Measurements from ENCODE around the gene MEPCE. TPM values are rescaled to one million over a fixed set of nuclear protein-coding genes. Genes with fewer than 3 reads are reported as not detected.
"Not testable (repeated sequence)": the region's sequence is repeated elsewhere in the genome, so short reads cannot be mapped to it uniquely, and the experiment has no call there.

MEPCE gene
- total and polyA plus RNA-seq, 4 donors: 6.7 to 21.8 (median 16.5) TPM

DNA sequence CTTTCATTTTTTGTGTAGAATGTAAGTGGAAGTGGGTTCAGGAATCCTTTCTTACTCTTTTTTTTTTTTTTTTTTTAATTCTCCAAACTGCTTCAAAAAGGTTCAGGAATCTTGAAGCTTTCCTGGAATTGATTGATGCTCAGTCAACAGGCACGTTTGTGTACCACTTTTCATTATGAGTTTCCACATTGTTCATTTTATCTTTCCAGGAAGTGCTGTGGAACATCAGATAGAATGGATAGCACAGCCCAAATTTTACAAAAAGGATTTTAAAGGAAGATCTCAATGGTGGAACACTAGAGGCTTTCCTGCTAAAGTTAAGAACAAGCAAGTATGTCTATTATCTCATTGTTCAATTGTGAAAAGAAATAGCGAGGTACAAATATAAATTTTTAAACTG is 8.5 kb downstream of the MEPCE start:
- Histone ChIP-seq H3K9me3 (ENCODE audit: control insufficient read depth in 4 of 4, low read length in 3 of 4) (no peaks in the 10 kb centered on the region), H3K36me3 (ENCODE audit: control insufficient read depth in 4 of 4, insufficient read depth in 3 of 4, low read depth in 1 of 4, low read length in 3 of 4) (peaks cover 2 to 11% (median 4%) of the 10 kb centered on the region in 4 donors), H3K27ac (ENCODE audit: low read depth in 1 of 2, low read length in 2 of 2) (no peak overlapping the region), H3K4me3 (ENCODE audit: low read depth in 1 of 3, low read length in 3 of 3) (no peak overlapping the region), H3K4me1 (ENCODE audit: control insufficient read depth in 4 of 4, insufficient read depth in 4 of 4, low read length in 3 of 4) (peaks cover 0 to 16% (median 10%) of the 10 kb centered on the region in 4 donors), H3K9ac (ENCODE audit: low read depth in 1 of 2, low read length in 2 of 2) (no peak overlapping the region), H3K27me3 (ENCODE audit: control insufficient read depth in 4 of 4, insufficient read depth in 4 of 4, low read length in 3 of 4) (no peaks in the 10 kb centered on the region)
- no peak for DNase-seq (ENCODE audit: low spot score)
- TF ChIP-seq NR2F2 (IDR thresholded peaks at IDR 0.05) (no peak), GABPA (IDR thresholded peaks at IDR 0.05 in 1 of 2, conservative IDR thresholded peaks at IDR 0.05 in 1 of 2) (no peak), FOXA1 (IDR thresholded peaks at IDR 0.05) (no peak), HNF4G (IDR thresholded peaks at IDR 0.05) (no peak), RAD21 (IDR thresholded peaks at IDR 0.05) (no peak), YY1 (IDR thresholded peaks at IDR 0.05) (no peak), FOXA2 (IDR thresholded peaks at IDR 0.05) (no peak), RXRA (IDR thresholded peaks at IDR 0.05) (no peak), EGR1 (IDR thresholded peaks at IDR 0.05; ENCODE audit: low read depth in 2 of 2) (no peak)
- TF ChIP-seq, protein P1, sequence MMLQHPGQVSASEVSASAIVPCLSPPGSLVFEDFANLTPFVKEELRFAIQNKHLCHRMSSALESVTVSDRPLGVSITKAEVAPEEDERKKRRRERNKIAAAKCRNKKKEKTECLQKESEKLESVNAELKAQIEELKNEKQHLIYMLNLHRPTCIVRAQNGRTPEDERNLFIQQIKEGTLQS (IDR thresholded peaks at IDR 0.05): no peak
- TF ChIP-seq, protein P2, sequence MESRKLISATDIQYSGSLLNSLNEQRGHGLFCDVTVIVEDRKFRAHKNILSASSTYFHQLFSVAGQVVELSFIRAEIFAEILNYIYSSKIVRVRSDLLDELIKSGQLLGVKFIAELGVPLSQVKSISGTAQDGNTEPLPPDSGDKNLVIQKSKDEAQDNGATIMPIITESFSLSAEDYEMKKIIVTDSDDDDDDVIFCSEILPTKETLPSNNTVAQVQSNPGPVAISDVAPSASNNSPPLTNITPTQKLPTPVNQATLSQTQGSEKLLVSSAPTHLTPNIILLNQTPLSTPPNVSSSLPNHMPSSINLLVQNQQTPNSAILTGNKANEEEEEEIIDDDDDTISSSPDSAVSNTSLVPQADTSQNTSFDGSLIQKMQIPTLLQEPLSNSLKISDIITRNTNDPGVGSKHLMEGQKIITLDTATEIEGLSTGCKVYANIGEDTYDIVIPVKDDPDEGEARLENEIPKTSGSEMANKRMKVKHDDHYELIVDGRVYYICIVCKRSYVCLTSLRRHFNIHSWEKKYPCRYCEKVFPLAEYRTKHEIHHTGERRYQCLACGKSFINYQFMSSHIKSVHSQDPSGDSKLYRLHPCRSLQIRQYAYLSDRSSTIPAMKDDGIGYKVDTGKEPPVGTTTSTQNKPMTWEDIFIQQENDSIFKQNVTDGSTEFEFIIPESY (IDR thresholded peaks at IDR 0.05): no peak
- TF ChIP-seq, protein P3, sequence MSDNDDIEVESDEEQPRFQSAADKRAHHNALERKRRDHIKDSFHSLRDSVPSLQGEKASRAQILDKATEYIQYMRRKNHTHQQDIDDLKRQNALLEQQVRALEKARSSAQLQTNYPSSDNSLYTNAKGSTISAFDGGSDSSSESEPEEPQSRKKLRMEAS (IDR thresholded peaks at IDR 0.05): no peak
- WGBS: 52% methylated on average over 2 of the region's 2 CpGs

DNA sequence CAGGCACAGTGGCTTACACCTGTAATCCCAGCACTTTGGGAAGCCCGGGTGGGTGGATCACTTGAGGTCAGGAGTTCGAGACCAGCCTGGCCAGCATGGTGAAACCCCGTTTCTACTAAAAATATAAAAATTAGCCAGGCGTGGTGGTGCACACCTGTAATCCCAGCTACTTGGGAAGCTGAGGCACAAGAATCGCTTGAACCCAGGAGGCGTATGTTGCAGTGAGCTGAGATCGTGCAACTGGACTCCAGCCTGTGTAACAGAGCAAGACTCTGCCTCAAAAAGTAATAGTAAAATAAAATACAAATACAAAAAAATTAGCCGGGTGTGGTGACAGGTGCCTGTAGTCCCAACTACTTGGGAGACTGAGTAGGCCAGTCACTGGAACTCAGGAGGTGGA is 9.1 kb downstream of the MEPCE start:
- H3K9me3 ChIP-seq (ENCODE audit: control insufficient read depth in 4 of 4, low read length in 3 of 4); H3K27me3 ChIP-seq (ENCODE audit: control insufficient read depth in 4 of 4, insufficient read depth in 4 of 4, low read length in 3 of 4); DNase-seq (ENCODE audit: low spot score); H3K9ac ChIP-seq (ENCODE audit: low read depth in 1 of 2, low read length in 2 of 2); H3K27ac ChIP-seq (ENCODE audit: low read depth in 1 of 2, low read length in 2 of 2); H3K36me3 ChIP-seq (ENCODE audit: control insufficient read depth in 4 of 4, insufficient read depth in 3 of 4, low read depth in 1 of 4, low read length in 3 of 4); H3K4me3 ChIP-seq (ENCODE audit: low read depth in 1 of 3, low read length in 3 of 3): not testable (repeated sequence)
- 95% methylated on average over 8 of the region's 8 CpGs for WGBS
- H3K4me1 ChIP-seq (ENCODE audit: control insufficient read depth in 4 of 4, insufficient read depth in 4 of 4, low read length in 3 of 4): peaks cover 4 to 13% (median 10%) of the 10 kb centered on the region in 4 donors

DNA sequence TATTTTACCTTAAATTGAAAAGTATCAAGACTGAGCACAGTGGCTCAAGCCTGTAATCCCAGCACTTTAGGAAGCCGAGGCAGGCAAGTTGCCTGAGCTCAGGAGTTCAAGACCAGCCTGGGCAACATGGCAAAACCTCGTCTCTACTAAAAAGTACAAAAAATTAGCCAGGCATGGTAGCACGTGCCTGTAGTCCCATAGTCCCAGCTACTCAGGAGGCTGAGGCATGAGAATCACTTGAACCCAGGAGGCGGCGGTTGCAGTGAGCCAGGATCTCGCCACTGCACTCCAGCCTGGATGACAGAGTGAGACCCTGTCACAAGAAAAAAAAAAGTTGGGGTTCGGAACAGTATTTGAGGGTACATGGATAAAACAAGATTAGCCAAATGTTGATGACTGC is 9.6 kb downstream of the MEPCE start:
- H3K36me3 ChIP-seq (ENCODE audit: control insufficient read depth in 4 of 4, insufficient read depth in 3 of 4, low read depth in 1 of 4, low read length in 3 of 4); H3K27ac ChIP-seq (ENCODE audit: low read depth in 1 of 2, low read length in 2 of 2); H3K9ac ChIP-seq (ENCODE audit: low read depth in 1 of 2, low read length in 2 of 2); DNase-seq (ENCODE audit: low spot score); H3K27me3 ChIP-seq (ENCODE audit: control insufficient read depth in 4 of 4, insufficient read depth in 4 of 4, low read length in 3 of 4); H3K9me3 ChIP-seq (ENCODE audit: control insufficient read depth in 4 of 4, low read length in 3 of 4); H3K4me3 ChIP-seq (ENCODE audit: low read depth in 1 of 3, low read length in 3 of 3): not testable (repeated sequence)
- H3K4me1 ChIP-seq (ENCODE audit: control insufficient read depth in 4 of 4, insufficient read depth in 4 of 4, low read length in 3 of 4): peaks cover 7 to 15% (median 10%) of the 10 kb centered on the region in 4 donors
- 91% methylated on average over 7 of the region's 7 CpGs for WGBS
